H1 (cell line): Measurements from ENCODE around the gene SLC15A1.

Experiments
- CTCF ChIP-seq, 3 experiments: IDR thresholded peaks; 1 replicate in 2 of 3; 2 replicates in 1 of 3; pipeline versions ENCODE4 v1.5.1 to v1.6.1; 2011; ENCODE audit warnings: low read length in 3 of 3, mild to moderate bottlenecking in 3 of 3, inconsistent platforms in 2 of 3, low read depth in 1 of 3, moderate library complexity in 1 of 3; ENCODE audit not compliant: insufficient read depth in 1 of 3; ENCODE audit errors: control extremely low read depth in 1 of 3
- E2F6 ChIP-seq: IDR thresholded peaks from 2 replicates; pipeline ENCODE4 v1.6.1; 2012; ENCODE audit warnings: inconsistent platforms
- EP300 ChIP-seq, 2 experiments: IDR thresholded peaks; 1 replicate in 1 of 2; 2 replicates in 1 of 2; pipeline ENCODE4 v1.6.1; 2011 to 2012; ENCODE audit warnings: low read depth in 2 of 2, low read length in 2 of 2, mild to moderate bottlenecking in 2 of 2, borderline replicate concordance in 1 of 2, inconsistent platforms in 1 of 2, moderate library complexity in 1 of 2
- EZH2 ChIP-seq: fragments of 200-600 bp; sonication (generic); IDR thresholded peaks from 2 replicates; pipeline ENCODE4 v1.7.1; 2012; ENCODE audit warnings: low read depth, mild to moderate bottlenecking, moderate library complexity, low read length, inconsistent platforms; ENCODE audit not compliant: severe bottlenecking

- no peak for TF ChIP-seq EP300 (IDR thresholded peaks at IDR 0.05; ENCODE audit: borderline replicate concordance in 1 of 2, low read depth in 2 of 2, low read length in 2 of 2)
- no peak for TF ChIP-seq E2F6
- TF ChIP-seq CTCF (IDR thresholded peaks at IDR 0.05; ENCODE audit: control extremely low read depth in 1 of 3, insufficient read depth in 1 of 3, low read depth in 1 of 3, low read length in 3 of 3): no peak
- TF ChIP-seq EZH2: no peak
Measured at GRCh38 chr13:98792321-98792720, 39.8 kb upstream of the SLC15A1 start.
